ENCODE data around the gene HSPA1A. TPM values are rescaled to one million over a fixed set of nuclear protein-coding genes. Genes with fewer than 3 reads are reported as not detected.

The HSPA1A gene
- total RNA-seq, 6 donors from 2014 or later: 80.7 to 236 (median 144) TPM

GRCh38 chr6:31775184-31775583 lies 40.2 kb upstream of the HSPA1A start:
- 75 to 76% methylated on average over 4 of the region's 4 CpGs for WGBS, 2 donors
- Histone ChIP-seq H3K9me3 (no peaks in the 10 kb centered on the region), H3K4me3 (no peak overlapping the region), H3K4me1 (peaks cover 7 to 22% (median 12%) of the 10 kb centered on the region in 4 donors), H3K27ac (no peak overlapping the region), H3K27me3 (no peaks in the 10 kb centered on the region), H3K36me3 (peaks cover under 1 to 23% (median 18%) of the 10 kb centered on the region in 4 donors)
- DNase-seq (no peak), ATAC-seq (ENCODE audit: low FRiP score in 2 of 2) (no peak)
- TF ChIP-seq CTCF (IDR thresholded peaks at IDR 0.05) (no peak), POLR2AphosphoS5 (IDR thresholded peaks at IDR 0.05) (no peak), EP300 (IDR thresholded peaks at IDR 0.05) (no peak), POLR2A (IDR thresholded peaks at IDR 0.05) (no peak)

- peak overlapping the region in 1 of 4 donors; percentile 75 for H3K27ac ChIP-seq
- 82 to 86% methylated on average over 18 to 32 of the region's 32 CpGs for WGBS, 2 donors
- TF ChIP-seq CTCF (IDR thresholded peaks at IDR 0.05) (no peak), POLR2A (IDR thresholded peaks at IDR 0.05) (no peak)
- no peaks in the 10 kb centered on the region for H3K27me3 ChIP-seq
- H3K9me3 ChIP-seq: no peaks in the 10 kb centered on the region
- peak in 1 of 2 donors; percentile 76 for DNase-seq
- peaks cover 7 to 22% (median 12%) of the 10 kb centered on the region in 4 donors for H3K4me1 ChIP-seq
- H3K4me3 ChIP-seq: no peak overlapping the region
- no peak for ATAC-seq (ENCODE audit: low FRiP score in 2 of 2)
- peaks cover 3 to 30% (median 25%) of the 10 kb centered on the region in 4 donors for H3K36me3 ChIP-seq
Measured at GRCh38 chr6:31775633-31776484, 39.5 kb upstream of the HSPA1A start.

GRCh38 chr6:31776485-31776988 lies 38.8 kb upstream of the HSPA1A start:
- TF ChIP-seq POLR2A (IDR thresholded peaks at IDR 0.05) (no peak), CTCF (IDR thresholded peaks at IDR 0.05) (no peak)
- Histone ChIP-seq H3K27me3 (no peaks in the 10 kb centered on the region), H3K27ac (peak overlapping the region; percentile 41 to 75 (median 60)), H3K36me3 (peaks cover 5 to 37% (median 30%) of the 10 kb centered on the region in 4 donors), H3K9me3 (no peaks in the 10 kb centered on the region), H3K4me1 (peaks cover 7 to 22% (median 12%) of the 10 kb centered on the region in 4 donors), H3K4me3 (peak overlapping the region in 3 of 4 donors; percentile 4 to 31 (median 28))
- DNase-seq: peak in 1 of 2 donors; percentile 59
- ATAC-seq (ENCODE audit: low FRiP score in 2 of 2): no peak
- 34 to 62% methylated on average over 7 to 11 of the region's 14 CpGs for WGBS, 2 donors

- Histone ChIP-seq H3K4me1 (peaks cover 7 to 22% (median 12%) of the 10 kb centered on the region in 4 donors), H3K9me3 (no peaks in the 10 kb centered on the region), H3K27ac (peak within 1 kb of the TSS; percentile 41 to 75 (median 60)), H3K4me3 (peak within 1 kb of the TSS in 3 of 4 donors; percentile 4 to 31 (median 28)), H3K36me3 (peaks cover 6 to 43% (median 36%) of the 10 kb centered on the region in 4 donors), H3K27me3 (no peaks in the 10 kb centered on the region)
- DNase-seq (peak; percentile 88 to 89), ATAC-seq (ENCODE audit: low FRiP score in 2 of 2) (peak; percentile 68 to 81)
- peak in 1 of 2 donors; percentile 57 for TF ChIP-seq POLR2AphosphoS5 (IDR thresholded peaks at IDR 0.05)
- TF ChIP-seq EP300 (IDR thresholded peaks at IDR 0.05): no peak
- TF ChIP-seq CTCF (IDR thresholded peaks at IDR 0.05): no peak
- WGBS, 2 donors: 0 to 18% methylated on average over 4 to 13 of the region's 15 CpGs
Measured at GRCh38 chr6:31776989-31777666, 38.2 kb upstream of the HSPA1A start, which contains the start of gene VWA7. VWA7 (minus strand) TSS chr6:31777328; CDS start chr6:31776779, 549 bp downstream.
